Measurements from ENCODE around the gene PNCK.
"Not testable (repeated sequence)": the region's sequence is repeated elsewhere in the genome, so short reads cannot be mapped to it uniquely, and the experiment has no call there.

PNCK gene

GRCh38 chrX:153692611-153693156 lies 19.1 kb upstream of the PNCK start:
- H3K27ac Mint-ChIP-seq = no peak overlapping the region
- no peak overlapping the region for H3K4me3 Mint-ChIP-seq
- H3K9me3 Mint-ChIP-seq (ENCODE audit: low read depth) = no peaks in the 10 kb centered on the region
- no peaks in the 10 kb centered on the region for H3K4me1 Mint-ChIP-seq (ENCODE audit: low read depth)
- H3K36me3 Mint-ChIP-seq = no peaks in the 10 kb centered on the region
- H3K27me3 Mint-ChIP-seq = no peaks in the 10 kb centered on the region

GRCh38 chrX:153692003-153692402 lies 18.4 kb upstream of the PNCK start:
- Mint-ChIP-seq H3K27ac (no peak overlapping the region), H3K4me3 (no peak overlapping the region), H3K36me3 (no peaks in the 10 kb centered on the region), H3K27me3 (no peaks in the 10 kb centered on the region), H3K4me1 (ENCODE audit: low read depth) (no peaks in the 10 kb centered on the region), H3K9me3 (ENCODE audit: low read depth) (no peaks in the 10 kb centered on the region)

GRCh38 chrX:153691032-153691827 lies 17.6 kb upstream of the PNCK start:
- H3K27me3 Mint-ChIP-seq; H3K36me3 Mint-ChIP-seq; H3K27ac Mint-ChIP-seq; H3K4me3 Mint-ChIP-seq; H3K4me1 Mint-ChIP-seq (ENCODE audit: low read depth); H3K9me3 Mint-ChIP-seq (ENCODE audit: low read depth): not testable (repeated sequence)

GRCh38 chrX:153690466-153690865 lies 16.9 kb upstream of the PNCK start:
- no peaks in the 10 kb centered on the region for H3K36me3 Mint-ChIP-seq
- no peaks in the 10 kb centered on the region for H3K9me3 Mint-ChIP-seq (ENCODE audit: low read depth)
- H3K4me3 Mint-ChIP-seq = no peak overlapping the region
- H3K27ac Mint-ChIP-seq = no peak overlapping the region
- no peaks in the 10 kb centered on the region for H3K27me3 Mint-ChIP-seq
- no peaks in the 10 kb centered on the region for H3K4me1 Mint-ChIP-seq (ENCODE audit: low read depth)

- no peaks in the 10 kb centered on the region for H3K27me3 Mint-ChIP-seq
- H3K4me1 Mint-ChIP-seq (ENCODE audit: low read depth) = no peaks in the 10 kb centered on the region
- no peak overlapping the region for H3K4me3 Mint-ChIP-seq
- no peaks in the 10 kb centered on the region for H3K36me3 Mint-ChIP-seq
- H3K9me3 Mint-ChIP-seq (ENCODE audit: low read depth) = no peaks in the 10 kb centered on the region
- no peak overlapping the region for H3K27ac Mint-ChIP-seq
Measured at GRCh38 chrX:153689654-153690465, 16.2 kb upstream of the PNCK start.

GRCh38 chrX:153688911-153689590 lies 15.4 kb upstream of the PNCK start:
- Mint-ChIP-seq H3K27me3 (no peaks in the 10 kb centered on the region), H3K9me3 (ENCODE audit: low read depth) (no peaks in the 10 kb centered on the region), H3K4me1 (ENCODE audit: low read depth) (no peaks in the 10 kb centered on the region), H3K27ac (no peak overlapping the region), H3K4me3 (no peak overlapping the region), H3K36me3 (no peaks in the 10 kb centered on the region)

GRCh38 chrX:153688506-153688905 lies 14.9 kb upstream of the PNCK start:
- no peak overlapping the region for H3K4me3 Mint-ChIP-seq
- no peak overlapping the region for H3K27ac Mint-ChIP-seq
- no peaks in the 10 kb centered on the region for H3K4me1 Mint-ChIP-seq (ENCODE audit: low read depth)
- H3K9me3 Mint-ChIP-seq (ENCODE audit: low read depth) = no peaks in the 10 kb centered on the region
- H3K27me3 Mint-ChIP-seq = no peaks in the 10 kb centered on the region
- no peaks in the 10 kb centered on the region for H3K36me3 Mint-ChIP-seq

- no peaks in the 10 kb centered on the region for H3K9me3 Mint-ChIP-seq (ENCODE audit: low read depth)
- H3K27ac Mint-ChIP-seq = no peak overlapping the region
- no peaks in the 10 kb centered on the region for H3K27me3 Mint-ChIP-seq
- no peaks in the 10 kb centered on the region for H3K36me3 Mint-ChIP-seq
- no peak overlapping the region for H3K4me3 Mint-ChIP-seq
- no peaks in the 10 kb centered on the region for H3K4me1 Mint-ChIP-seq (ENCODE audit: low read depth)
Measured at GRCh38 chrX:153688071-153688470, 14.5 kb upstream of the PNCK start.

GRCh38 chrX:153687121-153688039 lies 13.8 kb upstream of the PNCK start, which contains the start of gene SLC6A8:
SLC6A8 (plus strand) TSS chrX:153687926; CDS start chrX:153688575, 649 bp downstream.
- H3K4me3 Mint-ChIP-seq = peak within 1 kb of the TSS; percentile 69
- H3K27ac Mint-ChIP-seq = no peak within 1 kb of the TSS
- H3K9me3 Mint-ChIP-seq (ENCODE audit: low read depth) = no peaks in the 10 kb centered on the region
- no peaks in the 10 kb centered on the region for H3K4me1 Mint-ChIP-seq (ENCODE audit: low read depth)
- no peaks in the 10 kb centered on the region for H3K27me3 Mint-ChIP-seq
- no peaks in the 10 kb centered on the region for H3K36me3 Mint-ChIP-seq

- Mint-ChIP-seq H3K9me3 (ENCODE audit: low read depth) (no peaks in the 10 kb centered on the region), H3K27ac (no peak overlapping the region), H3K4me1 (ENCODE audit: low read depth) (no peaks in the 10 kb centered on the region), H3K36me3 (no peaks in the 10 kb centered on the region), H3K27me3 (no peaks in the 10 kb centered on the region), H3K4me3 (no peak overlapping the region)
Measured at GRCh38 chrX:153686711-153687110, 13.1 kb upstream of the PNCK start.

- Mint-ChIP-seq H3K27ac (no peak overlapping the region), H3K36me3 (no peaks in the 10 kb centered on the region), H3K9me3 (ENCODE audit: low read depth) (no peaks in the 10 kb centered on the region), H3K4me3 (no peak overlapping the region), H3K4me1 (ENCODE audit: low read depth) (no peaks in the 10 kb centered on the region), H3K27me3 (no peaks in the 10 kb centered on the region)
Measured at GRCh38 chrX:153685751-153686696, 12.4 kb upstream of the PNCK start.

GRCh38 chrX:153685156-153685536 lies 11.5 kb upstream of the PNCK start:
- H3K27ac Mint-ChIP-seq = no peak overlapping the region
- H3K36me3 Mint-ChIP-seq = no peaks in the 10 kb centered on the region
- no peak overlapping the region for H3K4me3 Mint-ChIP-seq
- H3K4me1 Mint-ChIP-seq (ENCODE audit: low read depth) = no peaks in the 10 kb centered on the region
- no peaks in the 10 kb centered on the region for H3K27me3 Mint-ChIP-seq
- H3K9me3 Mint-ChIP-seq (ENCODE audit: low read depth) = no peaks in the 10 kb centered on the region

GRCh38 chrX:153684467-153685155 lies 11.0 kb upstream of the PNCK start:
- no peaks in the 10 kb centered on the region for H3K4me1 Mint-ChIP-seq (ENCODE audit: low read depth)
- no peaks in the 10 kb centered on the region for H3K9me3 Mint-ChIP-seq (ENCODE audit: low read depth)
- H3K27ac Mint-ChIP-seq = no peak overlapping the region
- H3K4me3 Mint-ChIP-seq = no peak overlapping the region
- no peaks in the 10 kb centered on the region for H3K36me3 Mint-ChIP-seq
- H3K27me3 Mint-ChIP-seq = no peaks in the 10 kb centered on the region

Data from activated naive CD8-positive, alpha-beta T cell (primary cell).